Endothelial cell of umbilical vein (primary cell): Measurements from ENCODE around the gene IL12A. TPM values are rescaled to one million over a fixed set of nuclear protein-coding genes. Genes with fewer than 3 reads are reported as not detected.

Experiments
- BruUV-seq: library from RNA; stranded (reverse); fragments of 400-500 nt; replicated peaks from 2 replicates; lab custom pipeline; 2021; lab: Mats Ljungman, UMichigan
- CTCF ChIA-PET: fragments of 300-600, 350-600 bp; sonication (Branson Sonifier 250); formaldehyde crosslinking; loops from one replicate; lab custom pipeline; 2021; ENCODE audit warnings: antibody characterized with exemption, inconsistent platforms; lab: Charles Lee
- POLR2A ChIA-PET: fragments of 300-600, 350-600 bp; sonication (Branson Sonifier 250); formaldehyde crosslinking; loops from one replicate; lab custom pipeline; 2021; ENCODE audit warnings: antibody characterized with exemption, inconsistent platforms; lab: Charles Lee
- DNase-seq: peaks from one replicate; pipeline ENCODE4 v3.0.0-alpha.2; 2011; ENCODE audit warnings: low read depth, low spot score
- FAIRE-seq: peaks from 2 replicates; lab custom pipeline; 2011; peaks lifted over from hg19 to GRCh38; lab: Jason Lieb, UNC
- H2AFZ ChIP-seq: 2 replicates; pipeline ENCODE4 v1.6.0; 2012; ENCODE audit warnings: low read depth, low read length, control low read depth, inconsistent platforms
- H3K27ac ChIP-seq: 2 replicates; pipeline ENCODE4 v1.5.1; 2011; ENCODE audit warnings: low read depth, mild to moderate bottlenecking, control low read depth, low read length, moderate library complexity; ENCODE audit not compliant: insufficient read depth
- H3K27me3 ChIP-seq, 2 experiments: 2 replicates each; pipeline versions ENCODE4 v1.6.0 to v1.6.1; 2011; ENCODE audit warnings: low read length in 2 of 2, mixed read lengths in 1 of 2; ENCODE audit not compliant: control insufficient read depth in 2 of 2, insufficient read depth in 2 of 2
- H3K36me3 ChIP-seq, 2 experiments: 2 replicates in 1 of 2; 3 replicates in 1 of 2; pipeline ENCODE4 v1.5.1; 2011; ENCODE audit warnings: low read length in 2 of 2, mild to moderate bottlenecking in 1 of 2, moderate library complexity in 1 of 2; ENCODE audit not compliant: control insufficient read depth in 2 of 2, insufficient read depth in 2 of 2; ENCODE audit errors: extremely low read depth in 1 of 2
- H3K4me1 ChIP-seq: 3 replicates; pipeline ENCODE4 v1.5.1; 2011; ENCODE audit warnings: mild to moderate bottlenecking, low read length; ENCODE audit not compliant: control insufficient read depth, insufficient read depth; ENCODE audit errors: extremely low read depth
- H3K4me2 ChIP-seq: 2 replicates; pipeline ENCODE4 v1.6.1; 2011; ENCODE audit warnings: low read length, control low read depth, mixed read lengths; ENCODE audit not compliant: insufficient read depth
- H3K4me3 ChIP-seq, 3 experiments: fragments of 200-600 bp in 1 of 3; sonication (generic), shearing (Covaris generic) in 1 of 3; replicated peaks in 1 of 3; 2 replicates each; pipeline ENCODE4 v1.5.1; 2011 to 2016; ENCODE audit warnings: control low read depth in 3 of 3, low read length in 3 of 3, mild to moderate bottlenecking in 2 of 3, inconsistent platforms in 1 of 3, low read depth in 1 of 3, moderate library complexity in 1 of 3; ENCODE audit not compliant: insufficient read depth in 1 of 3
- H3K79me2 ChIP-seq: 2 replicates; pipeline ENCODE4 v1.6.0; 2012; ENCODE audit warnings: low read length, inconsistent platforms; ENCODE audit not compliant: control insufficient read depth, insufficient read depth
- H3K9ac ChIP-seq: replicated peaks from 2 replicates; pipeline ENCODE3; 2011; ENCODE audit warnings: low read length, control low read depth; ENCODE audit not compliant: insufficient read depth; ENCODE audit errors: extremely low read depth
- H3K9me1 ChIP-seq: replicated peaks from 3 replicates; pipeline ENCODE4 v1.6.0; 2011; ENCODE audit warnings: mild to moderate bottlenecking, low read length; ENCODE audit not compliant: control insufficient read depth, insufficient read depth; ENCODE audit errors: extremely low read depth
- H3K9me3 ChIP-seq: replicated peaks from 2 replicates; pipeline ENCODE4 v1.5.1; 2012; ENCODE audit warnings: low read length, inconsistent platforms; ENCODE audit not compliant: control insufficient read depth, insufficient read depth
- H4K20me1 ChIP-seq: replicated peaks from 2 replicates; pipeline ENCODE3; 2011; ENCODE audit warnings: mild to moderate bottlenecking, low read length; ENCODE audit not compliant: control insufficient read depth, insufficient read depth; ENCODE audit errors: extremely low read depth
- EZH2 ChIP-seq: IDR thresholded peaks from 2 replicates; pipeline ENCODE4 v1.6.1; 2012; ENCODE audit warnings: borderline replicate concordance, low read depth, mild to moderate bottlenecking, moderate library complexity, low read length, inconsistent platforms; ENCODE audit not compliant: severe bottlenecking
- JUN ChIP-seq: IDR thresholded peaks from 2 replicates; pipeline ENCODE4 v1.6.1; 2011; ENCODE audit warnings: borderline replicate concordance, low read depth; ENCODE audit not compliant: insufficient read length, insufficient read depth
- MYC ChIP-seq: IDR thresholded peaks from one replicate; pipeline ENCODE4 v1.6.1; 2011; ENCODE audit warnings: mild to moderate bottlenecking, low read depth, low read length
- POLR2AphosphoS5 ChIP-seq: IDR thresholded peaks from 2 replicates; pipeline ENCODE4 v1.6.1; 2012; ENCODE audit warnings: low read depth, mild to moderate bottlenecking, control low read depth, low read length, moderate library complexity; ENCODE audit not compliant: insufficient read depth
- dilution Hi-C: fragments of 300-500 bp; cut with MboI; formaldehyde crosslinking; loops from one replicate; pipeline ENCODE4 v1.15.0; 2019; ENCODE audit warnings: low sequenced_read_pairs; ENCODE audit not compliant: extremely low pct_ligation_motif_present
- intact Hi-C: fragments of 100-400 bp; cut with micrococcal nuclease; formaldehyde crosslinking; loops from one replicate; pipeline ENCODE4 v1.10.0; 2022
- polyA plus RNA-seq, 4 experiments: library from polyadenylated mRNA; depleted of rRNA in 3 of 4; stranded (reverse) in 3 of 4; unstranded in 1 of 4; fragments of >200 nt; gene quantifications; 2 replicates each; pipeline versions ENCODE4 v1.2.1 to v1.2.3, GENCODE V29; 2011 to 2012; ENCODE audit warnings: missing spikeins in 1 of 4
- total RNA-seq: library from RNA; stranded (reverse); gene quantifications from 2 replicates; pipeline ENCODE4 v1.2.3, GENCODE V29; 2021
- TF ChIP-seq, protein P1 (sequence below), 2 donors: IDR thresholded peaks; 1 replicate in 1 of 2; 2 replicates in 1 of 2; pipeline ENCODE4 v1.5.1; 2011; ENCODE audit warnings: low read length in 2 of 2, mild to moderate bottlenecking in 2 of 2, moderate library complexity in 2 of 2, control low read depth in 1 of 2, inconsistent platforms in 1 of 2, low read depth in 1 of 2; ENCODE audit not compliant: insufficient read depth in 1 of 2; ENCODE audit errors: extremely low read depth in 1 of 2

Gene IL12A
- total and polyA plus RNA-seq, 2 donors (not counting 3 experiments of a cell fraction or from before 2014, with no cell fraction given) = 1.6 to 1.7 TPM

DNA sequence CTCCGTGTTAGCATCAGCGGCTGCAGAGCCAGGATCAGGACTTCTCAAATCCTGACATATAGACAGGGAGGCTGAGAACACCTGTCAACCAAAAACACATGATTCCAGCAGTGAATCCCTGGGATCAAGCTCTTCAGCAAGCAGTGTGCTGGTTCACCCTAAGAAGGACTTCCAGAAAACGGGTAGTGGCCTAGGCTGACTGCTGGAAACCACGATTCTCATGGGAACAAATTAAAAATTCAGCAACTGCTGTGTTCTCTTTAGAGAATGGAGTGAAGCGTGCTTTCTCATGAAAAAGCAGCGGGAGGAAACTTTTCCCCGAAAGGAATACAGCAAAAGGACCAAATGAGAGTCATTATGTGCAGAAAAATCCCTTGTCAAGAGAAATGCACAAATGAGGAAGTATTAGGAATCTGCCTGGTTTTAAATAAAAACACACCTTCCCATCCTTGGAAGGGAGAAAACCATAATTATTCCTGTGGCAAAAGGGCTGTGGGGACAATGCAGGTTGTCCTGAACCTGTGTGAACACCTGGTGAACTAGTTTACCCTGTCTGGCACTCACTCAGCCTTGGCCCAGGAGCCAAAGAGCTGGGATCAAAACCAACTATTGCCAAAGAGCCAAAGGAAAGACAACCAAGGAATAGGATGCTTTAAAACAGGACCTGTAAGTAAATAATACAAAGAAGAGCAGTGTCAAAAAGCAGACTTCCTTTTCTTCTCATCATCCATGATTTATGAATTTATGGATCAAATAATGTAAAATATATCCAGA is 13.4 kb downstream of the IL12A start:
- no TSS peak for BruUV-seq
- Histone ChIP-seq H3K9me3 (no peaks in the 10 kb centered on the region), H2AFZ (no peak overlapping the region), H3K36me3 (no peaks in the 10 kb centered on the region), H3K27me3 (no peaks in the 10 kb centered on the region), H3K4me1 (no peaks in the 10 kb centered on the region), H3K9ac (no peak overlapping the region), H3K4me2 (no peak overlapping the region), H3K79me2 (no peaks in the 10 kb centered on the region), H3K27ac (no peak overlapping the region), H3K4me3 (no peak overlapping the region), H3K9me1 (no peaks in the 10 kb centered on the region), H4K20me1 (no peaks in the 10 kb centered on the region)
- TF ChIP-seq EZH2 (no peak), POLR2AphosphoS5 (no peak)
- DNase-seq (no peak), FAIRE-seq (no peak)
- ChIA-PET CTCF (interaction anchor here (1.0 to 12.0 kb wide), 9 partner anchors 11 to 199 kb away, joined by 3 to 227 read pairs (median 7); partner anchors contain the start of gene IL12A), POLR2A (no interaction called here)
- intact Hi-C loops (no loop called here), dilution Hi-C loops (no loop called here)

DNA sequence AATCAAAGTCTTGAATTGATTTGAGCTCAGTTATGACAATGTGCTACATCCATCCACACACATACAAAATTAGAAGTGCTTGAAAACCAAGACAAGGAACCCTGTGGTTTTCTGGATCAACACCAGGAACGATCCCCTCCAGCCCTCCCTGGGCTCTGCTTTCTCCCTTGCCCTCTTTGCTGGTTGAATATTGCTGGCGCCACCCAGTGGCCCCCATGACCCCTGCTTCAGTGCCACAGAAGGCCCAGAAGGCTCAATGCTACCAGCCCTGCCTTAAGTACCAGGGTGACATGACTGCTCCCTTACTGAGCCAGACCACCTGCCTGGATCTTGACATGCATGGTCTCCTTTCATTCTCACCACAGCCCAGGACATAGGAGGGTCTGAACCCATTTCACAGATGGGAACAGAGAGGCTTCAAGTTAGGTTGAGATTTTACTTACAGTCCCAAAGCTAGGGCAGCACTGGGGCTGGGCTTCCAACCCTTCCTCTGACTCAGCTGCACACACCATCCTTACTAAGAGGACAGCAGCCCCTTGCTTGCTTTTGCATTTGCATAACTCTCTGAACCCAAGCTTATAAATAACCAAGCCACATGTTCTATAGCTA is 15.0 kb downstream of the IL12A start:
- Histone ChIP-seq H4K20me1 (no peaks in the 10 kb centered on the region), H3K79me2 (no peaks in the 10 kb centered on the region), H3K9me3 (no peaks in the 10 kb centered on the region), H3K27ac (no peak overlapping the region), H2AFZ (no peak overlapping the region), H3K9me1 (no peaks in the 10 kb centered on the region), H3K9ac (no peak overlapping the region), H3K36me3 (no peaks in the 10 kb centered on the region), H3K4me2 (no peak overlapping the region), H3K4me1 (no peaks in the 10 kb centered on the region), H3K4me3 (no peak overlapping the region), H3K27me3 (no peaks in the 10 kb centered on the region)
- BruUV-seq = no TSS peak
- dilution Hi-C loops (no loop called here), intact Hi-C loops (no loop called here)
- ChIA-PET CTCF (interaction anchor here (0.7 to 12.0 kb wide), 19 partner anchors 12 to 738 kb away, joined by 3 to 227 read pairs (median 9); partner anchors contain the start of genes IL12A and SCHIP1), POLR2A (no interaction called here)
- FAIRE-seq (peak; percentile 72), DNase-seq (peak; percentile 68)
- TF ChIP-seq MYC (no peak), JUN (no peak)
- TF ChIP-seq, protein P1, sequence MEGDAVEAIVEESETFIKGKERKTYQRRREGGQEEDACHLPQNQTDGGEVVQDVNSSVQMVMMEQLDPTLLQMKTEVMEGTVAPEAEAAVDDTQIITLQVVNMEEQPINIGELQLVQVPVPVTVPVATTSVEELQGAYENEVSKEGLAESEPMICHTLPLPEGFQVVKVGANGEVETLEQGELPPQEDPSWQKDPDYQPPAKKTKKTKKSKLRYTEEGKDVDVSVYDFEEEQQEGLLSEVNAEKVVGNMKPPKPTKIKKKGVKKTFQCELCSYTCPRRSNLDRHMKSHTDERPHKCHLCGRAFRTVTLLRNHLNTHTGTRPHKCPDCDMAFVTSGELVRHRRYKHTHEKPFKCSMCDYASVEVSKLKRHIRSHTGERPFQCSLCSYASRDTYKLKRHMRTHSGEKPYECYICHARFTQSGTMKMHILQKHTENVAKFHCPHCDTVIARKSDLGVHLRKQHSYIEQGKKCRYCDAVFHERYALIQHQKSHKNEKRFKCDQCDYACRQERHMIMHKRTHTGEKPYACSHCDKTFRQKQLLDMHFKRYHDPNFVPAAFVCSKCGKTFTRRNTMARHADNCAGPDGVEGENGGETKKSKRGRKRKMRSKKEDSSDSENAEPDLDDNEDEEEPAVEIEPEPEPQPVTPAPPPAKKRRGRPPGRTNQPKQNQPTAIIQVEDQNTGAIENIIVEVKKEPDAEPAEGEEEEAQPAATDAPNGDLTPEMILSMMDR (IDR thresholded peaks at IDR 0.05; ENCODE audit: extremely low read depth in 1 of 2, insufficient read depth in 1 of 2, low read depth in 1 of 2, low read length in 2 of 2) = peak; percentile 67
